ENCODE results near the gene RHEB.

RHEB gene

DNA sequence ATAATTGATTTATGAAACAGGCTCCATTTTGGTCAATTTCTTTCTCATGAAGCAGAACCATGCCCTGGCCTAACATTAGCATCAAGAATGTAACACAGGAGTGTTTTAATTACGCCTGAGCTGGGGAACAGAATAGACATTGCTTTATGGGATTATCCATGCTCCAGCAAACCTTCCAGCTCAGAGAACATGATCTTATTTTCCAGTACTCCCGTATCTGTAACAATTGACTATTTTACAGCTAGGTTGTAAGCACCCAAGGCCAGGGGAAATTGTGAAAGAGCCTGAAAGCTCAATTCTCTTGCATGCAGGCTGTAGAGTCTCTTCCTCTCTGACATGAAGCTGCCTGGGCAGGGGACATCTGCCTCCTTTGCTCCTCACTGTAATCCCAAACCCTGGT is 49.0 kb downstream of the RHEB start:
- DNase-seq (ENCODE audit: low spot score): no peak

DNA sequence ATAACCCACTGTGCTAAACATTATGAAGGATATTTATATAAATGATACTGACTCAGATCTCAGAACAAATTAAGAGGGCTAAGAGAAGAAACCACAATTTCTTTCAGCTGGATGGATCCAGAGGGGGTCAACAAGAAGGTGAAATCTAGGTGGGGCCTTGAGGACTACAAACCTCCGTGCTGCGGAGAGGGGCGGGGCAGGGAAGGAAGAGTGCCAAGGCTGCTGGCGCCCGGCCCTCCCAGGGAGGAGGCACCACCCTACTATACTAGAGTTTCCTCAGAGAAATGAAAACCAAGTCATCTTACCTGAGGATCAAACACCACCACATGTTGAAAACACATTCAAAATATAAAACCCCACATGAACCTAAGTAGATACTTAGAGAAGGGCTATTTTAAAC is 50.4 kb downstream of the RHEB start:
- no peak for DNase-seq (ENCODE audit: low spot score)

- DNase-seq (ENCODE audit: low spot score): no peak
These were observed 51.3 kb downstream of the RHEB start for GRCh38 chr7:151468217-151469018.

GRCh38 chr7:151465169-151465568 is 54.5 kb downstream of the RHEB start:
- no peak for DNase-seq (ENCODE audit: low spot score)

DNA sequence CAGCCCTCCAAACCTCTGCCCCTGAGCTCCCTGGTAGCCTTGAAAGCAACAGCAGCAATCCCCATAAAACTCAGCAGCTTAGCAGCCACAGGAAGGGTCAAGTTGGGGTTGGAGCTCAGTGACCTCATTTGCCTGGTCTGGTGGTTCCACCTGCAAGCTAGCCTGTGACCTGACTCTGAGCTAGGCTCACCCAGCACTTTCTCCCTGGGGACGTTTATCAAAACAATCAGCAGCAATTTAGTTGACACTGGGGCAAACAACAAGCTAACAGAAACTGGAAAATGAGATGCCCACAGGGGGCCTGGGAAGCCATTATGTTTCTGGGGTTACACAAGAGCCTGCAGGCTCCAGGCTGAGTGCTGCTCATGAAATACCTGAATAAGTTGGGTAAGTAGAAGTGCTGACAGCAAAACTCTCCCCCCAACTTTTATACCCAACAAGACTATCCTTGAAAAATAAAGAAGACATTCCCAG is 57.4 kb downstream of the RHEB start:
- peak; percentile 32 for DNase-seq (ENCODE audit: low spot score)

DNA sequence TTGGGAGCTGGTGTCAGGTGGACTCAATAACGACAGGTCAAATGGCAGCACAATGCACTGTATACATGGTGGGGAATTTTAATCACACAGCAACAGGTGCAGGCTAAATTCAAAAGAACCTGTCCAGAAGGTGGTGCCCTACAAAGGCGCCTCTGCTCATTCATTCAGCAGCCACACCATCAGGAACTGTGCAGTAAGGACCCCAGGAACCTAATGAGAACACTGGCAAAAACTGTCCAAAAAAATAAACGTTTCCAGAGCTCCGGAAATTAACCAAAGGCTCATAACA is 57.8 kb downstream of the RHEB start:
- DNase-seq (ENCODE audit: low spot score): no peak

DNA sequence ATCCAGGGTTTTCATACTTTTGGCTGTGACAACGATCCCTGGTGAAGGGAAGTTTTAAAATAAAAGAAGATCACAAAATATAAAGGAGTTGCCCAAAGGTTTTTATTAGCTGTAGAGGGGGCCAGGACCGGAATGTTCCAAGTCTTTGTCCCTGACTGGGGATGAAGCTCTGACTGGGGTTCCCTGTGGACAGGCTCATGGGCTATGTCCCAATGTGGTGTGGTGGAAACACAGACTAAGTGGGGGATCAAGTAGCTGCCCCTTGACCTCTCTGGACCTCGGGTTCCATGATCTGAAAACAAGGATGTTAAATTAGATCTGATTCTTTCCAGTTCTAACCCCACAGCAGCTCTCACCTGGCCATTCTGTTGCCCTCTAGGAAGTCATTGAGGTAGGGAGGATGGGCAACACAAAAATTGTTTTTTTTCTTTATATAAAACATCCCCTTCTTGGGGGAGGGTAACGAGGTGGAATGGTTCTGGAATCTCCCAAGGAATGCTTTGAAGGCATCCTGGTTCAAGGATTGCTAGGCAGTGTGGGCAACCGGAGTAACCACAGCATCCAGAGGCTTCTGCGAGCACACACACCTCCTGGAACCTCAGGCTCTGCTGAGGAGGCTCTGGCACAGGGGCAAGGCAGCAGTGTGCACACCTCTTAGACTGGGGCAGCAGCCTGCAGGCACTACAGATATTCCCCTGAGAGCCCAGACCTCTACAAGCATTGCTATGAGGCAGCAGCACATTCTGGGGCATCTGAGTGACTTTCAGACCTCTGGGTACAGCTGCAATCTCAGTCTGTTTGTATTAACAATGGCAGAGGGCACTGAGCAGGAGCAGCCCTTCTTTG is 58.4 kb downstream of the RHEB start:
- no peak for DNase-seq (ENCODE audit: low spot score)

- DNase-seq (ENCODE audit: low spot score): no peak
These were observed 59.2 kb downstream of the RHEB start for GRCh38 chr7:151460474-151460855.

DNA sequence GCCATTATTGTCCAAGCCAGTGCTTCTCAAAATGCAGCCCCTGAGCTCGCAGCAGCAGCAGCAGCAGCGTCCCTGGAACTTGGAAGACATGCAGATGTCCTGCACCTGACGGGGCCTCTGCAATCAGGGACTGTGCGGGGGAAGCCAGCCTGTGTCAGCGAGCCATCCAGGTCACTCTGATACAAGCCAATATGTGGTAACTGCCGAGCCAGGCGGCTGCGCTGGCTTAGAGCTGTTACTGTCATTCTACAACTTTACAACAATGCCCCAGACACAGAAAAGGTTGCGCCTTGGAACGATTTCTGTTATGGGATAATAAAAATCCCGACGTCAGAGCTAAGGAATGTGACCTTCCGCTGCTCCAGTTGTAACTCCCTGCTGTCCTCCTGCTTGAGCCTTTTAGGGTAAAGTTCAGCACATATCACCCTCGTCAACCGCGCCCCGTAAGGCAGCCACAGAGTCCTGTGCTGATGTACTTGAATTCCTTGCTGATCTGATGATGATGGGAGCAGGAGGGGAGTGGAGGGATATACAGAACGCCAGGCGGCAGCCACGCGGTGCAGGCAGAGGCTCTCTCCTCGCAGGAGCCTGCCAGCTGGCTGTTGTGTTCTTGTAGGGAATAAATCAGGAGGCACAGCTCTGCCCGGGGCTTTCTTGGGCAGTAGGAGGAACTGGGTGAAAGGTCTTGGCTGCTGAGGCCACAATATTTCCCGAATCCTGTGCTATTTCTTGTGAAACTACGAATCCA is 59.8 kb downstream of the RHEB start:
- DNase-seq (ENCODE audit: low spot score): no peak

- no peak for DNase-seq (ENCODE audit: low spot score)
These were observed 62.2 kb downstream of the RHEB start for GRCh38 chr7:151457534-151457933.

- DNase-seq (ENCODE audit: low spot score): no peak
These were observed 62.9 kb downstream of the RHEB start for GRCh38 chr7:151456782-151457181.

DNA sequence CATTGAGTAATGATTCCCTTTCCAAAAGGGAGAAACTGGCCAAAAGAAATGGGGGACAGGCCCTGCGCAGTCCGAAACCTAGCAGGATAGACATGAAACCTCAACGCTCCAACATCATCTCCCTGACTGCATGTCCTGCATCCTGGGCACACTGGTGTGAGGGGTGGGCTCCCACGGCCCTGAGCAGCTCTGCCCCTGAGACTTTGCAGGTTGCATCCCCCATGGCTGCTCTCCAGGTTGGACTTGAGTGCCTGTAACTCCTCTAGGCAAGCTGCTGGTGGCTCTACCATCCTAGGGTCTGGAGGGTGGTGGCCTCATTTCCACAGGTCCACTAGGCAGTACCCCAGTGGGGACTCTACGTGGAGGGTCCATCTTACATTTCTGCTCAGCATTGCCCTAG is 63.4 kb downstream of the RHEB start:
- no peak for DNase-seq (ENCODE audit: low spot score)

- DNase-seq (ENCODE audit: low spot score): no peak
These were observed 64.0 kb downstream of the RHEB start for GRCh38 chr7:151455690-151456089.

GRCh38 chr7:151454932-151455530 is 64.7 kb downstream of the RHEB start:
- no peak for DNase-seq (ENCODE audit: low spot score)

GRCh38 chr7:151454305-151454704 is 65.4 kb downstream of the RHEB start:
- no peak for DNase-seq (ENCODE audit: low spot score)

GRCh38 chr7:151453326-151453791 is 66.3 kb downstream of the RHEB start:
- no peak for DNase-seq (ENCODE audit: low spot score)

DNA sequence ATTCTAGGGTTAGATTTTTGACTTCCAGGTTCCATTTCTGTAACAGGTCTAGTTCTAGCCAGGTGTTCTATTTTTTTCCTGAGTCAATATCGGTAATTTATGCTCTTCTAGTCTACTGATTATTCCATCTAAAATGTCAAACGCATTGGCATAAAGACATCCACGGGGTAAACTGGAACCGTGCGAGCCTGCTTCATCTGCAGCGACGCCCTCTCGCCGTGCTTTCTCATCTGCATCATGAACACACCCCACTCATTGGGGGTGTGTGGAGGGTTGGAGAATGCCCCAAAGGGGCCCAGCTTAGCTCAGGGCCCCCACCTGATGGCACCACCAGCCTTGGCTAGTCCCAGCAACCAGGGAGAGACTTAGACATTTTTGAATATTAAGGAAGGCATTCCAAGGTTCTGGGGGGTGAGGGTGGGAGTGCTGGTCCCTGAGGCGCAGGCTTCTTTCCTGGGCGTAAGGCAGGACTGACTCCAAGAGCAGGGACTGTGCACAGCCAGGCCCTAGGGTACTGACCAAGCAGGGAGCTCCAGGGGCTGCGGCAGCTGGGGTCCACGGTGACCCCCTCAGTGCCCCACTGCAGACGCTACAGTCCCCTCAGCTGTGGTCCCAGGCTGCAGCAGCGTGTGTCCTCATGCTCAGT is 66.9 kb downstream of the RHEB start:
- DNase-seq (ENCODE audit: low spot score): no peak

GRCh38 chr7:151451626-151452571 is 67.8 kb downstream of the RHEB start:
- DNase-seq (ENCODE audit: low spot score): no peak

DNA sequence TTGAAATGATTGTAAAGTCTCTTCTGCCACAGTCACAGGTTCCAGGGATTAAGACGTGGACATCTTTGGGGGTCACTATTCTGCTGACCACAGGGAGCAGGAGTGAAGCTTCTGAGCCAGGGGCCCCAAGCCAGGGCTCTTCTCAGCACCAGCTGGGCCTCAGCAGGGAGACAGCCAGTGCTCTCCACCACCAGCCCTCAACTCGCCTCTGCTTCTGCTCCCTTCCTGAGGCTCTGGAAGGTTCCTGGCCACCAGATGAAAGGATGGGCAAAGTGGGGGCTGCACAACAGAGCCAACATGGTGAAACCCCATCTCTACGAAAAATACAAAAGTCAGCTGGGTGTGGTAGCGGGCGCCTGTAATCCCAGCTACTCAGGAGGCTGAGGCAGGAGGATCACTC is 68.5 kb downstream of the RHEB start:
- no peak for DNase-seq (ENCODE audit: low spot score)

- DNase-seq (ENCODE audit: low spot score): no peak
These were observed 69.7 kb downstream of the RHEB start for GRCh38 chr7:151449990-151450389.

Measured in NAMALWA (cell line).